H1 (cell line): Measurements from ENCODE around the gene ZC3H18.

Experiments used
- BRCA1 ChIP-seq: IDR thresholded peaks from 2 replicates; pipeline ENCODE4 v1.6.1; 2012; ENCODE audit warnings: low read depth, low read length, improper control_type of control experiment
- CBX8 ChIP-seq: fragments of 300-800, 300-1000 bp; sonication (generic); IDR thresholded peaks from 2 replicates; pipeline ENCODE4 v1.7.1; 2016; ENCODE audit warnings: low read depth, low read length, borderline replicate concordance
- CEBPB ChIP-seq: IDR thresholded peaks from 2 replicates; pipeline ENCODE4 v1.6.1; 2012; ENCODE audit warnings: low read depth, low read length
- CTCF ChIP-seq, 3 experiments: IDR thresholded peaks; 1 replicate in 2 of 3; 2 replicates in 1 of 3; pipeline versions ENCODE4 v1.5.1 to v1.6.1; 2011; ENCODE audit warnings: low read length in 3 of 3, mild to moderate bottlenecking in 3 of 3, inconsistent platforms in 2 of 3, low read depth in 1 of 3, moderate library complexity in 1 of 3; ENCODE audit not compliant: insufficient read depth in 1 of 3; ENCODE audit errors: control extremely low read depth in 1 of 3
- E2F6 ChIP-seq: IDR thresholded peaks from 2 replicates; pipeline ENCODE4 v1.6.1; 2012; ENCODE audit warnings: inconsistent platforms
- HDAC2 ChIP-seq, 2 experiments: fragments of 300-600 bp in 1 of 2; sonication (generic) in 1 of 2; IDR thresholded peaks; 2 replicates each; pipeline ENCODE4 v1.6.1; 2011 to 2012; ENCODE audit warnings: low read depth in 2 of 2, low read length in 2 of 2, mild to moderate bottlenecking in 2 of 2, moderate library complexity in 2 of 2, borderline replicate concordance in 1 of 2, inconsistent platforms in 1 of 2
- MAFK ChIP-seq: IDR thresholded peaks from 2 replicates; pipeline ENCODE4 v1.6.1; 2012; ENCODE audit warnings: low read depth, mild to moderate bottlenecking, improper control_type of control experiment, low read length
- MAX ChIP-seq: IDR thresholded peaks from 2 replicates; pipeline ENCODE4 v1.6.1; 2012; ENCODE audit warnings: inconsistent platforms
- NRF1 ChIP-seq: IDR thresholded peaks from 2 replicates; pipeline ENCODE4 v1.6.1; 2011; ENCODE audit warnings: mild to moderate bottlenecking, low read depth, low read length, improper control_type of control experiment
- POLR2A ChIP-seq, 2 experiments: IDR thresholded peaks; 1 replicate in 1 of 2; 2 replicates in 1 of 2; pipeline ENCODE4 v1.6.1; 2011; ENCODE audit warnings: low read depth in 2 of 2, low read length in 2 of 2, mild to moderate bottlenecking in 2 of 2; ENCODE audit errors: control extremely low read depth in 1 of 2
- SIN3A ChIP-seq, 2 experiments: IDR thresholded peaks in 1 of 2; conservative IDR thresholded peaks in 1 of 2; 2 replicates each; pipeline ENCODE4 v1.6.1; 2011 to 2012; ENCODE audit warnings: low read length in 2 of 2, improper control_type of control experiment in 1 of 2, low read depth in 1 of 2, mild to moderate bottlenecking in 1 of 2
- TAF1 ChIP-seq: IDR thresholded peaks from 2 replicates; pipeline ENCODE4 v1.6.1; 2011; ENCODE audit warnings: mild to moderate bottlenecking, low read depth, low read length
- YY1 ChIP-seq: IDR thresholded peaks from 2 replicates; pipeline ENCODE4 v1.6.1; 2011; ENCODE audit warnings: low read depth, mild to moderate bottlenecking, low read length

DNA sequence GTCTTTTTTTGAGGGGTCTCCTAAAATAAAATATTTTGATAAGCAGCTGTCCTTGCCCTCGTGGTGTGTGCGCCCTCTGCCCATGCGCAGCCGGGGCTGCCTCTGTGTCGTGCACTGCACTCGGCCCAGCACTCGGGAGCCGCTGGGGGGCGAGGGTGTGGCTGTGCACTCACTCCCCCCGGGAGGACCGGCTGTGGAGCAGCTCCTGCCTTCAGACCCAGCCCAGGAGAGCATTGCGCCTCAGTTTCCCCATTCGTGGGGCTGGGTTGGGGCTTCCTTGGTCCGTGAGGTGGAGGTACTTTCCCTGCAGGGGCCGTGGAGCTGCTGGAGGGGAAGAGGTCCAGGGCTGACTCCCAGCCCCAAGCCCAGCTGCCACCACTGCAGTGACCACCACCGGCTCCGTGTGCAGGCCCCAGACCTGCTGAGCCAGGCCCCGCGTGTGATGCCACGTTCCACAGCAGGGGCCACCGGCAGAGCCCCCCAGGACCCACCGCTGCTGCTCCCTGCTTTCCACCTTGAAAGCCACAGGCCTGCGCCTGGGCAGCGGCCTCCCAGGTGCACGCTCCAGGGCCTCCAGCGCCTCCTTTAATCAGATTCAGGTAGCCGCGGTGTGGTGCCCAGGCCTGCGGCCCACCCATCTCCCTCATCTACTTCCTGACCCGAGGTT lies 61.9 kb downstream of the ZC3H18 start:
- no peak for TF ChIP-seq CTCF (IDR thresholded peaks at IDR 0.05; ENCODE audit: control extremely low read depth in 1 of 3, insufficient read depth in 1 of 3, low read depth in 1 of 3, low read length in 3 of 3)
- TF ChIP-seq E2F6 = no peak
- no peak for TF ChIP-seq HDAC2 (IDR thresholded peaks at IDR 0.05; ENCODE audit: borderline replicate concordance in 1 of 2, low read depth in 2 of 2, low read length in 2 of 2)
- TF ChIP-seq CEBPB = no peak
- TF ChIP-seq YY1 = no peak
- no peak for TF ChIP-seq POLR2A (IDR thresholded peaks at IDR 0.05; ENCODE audit: control extremely low read depth in 1 of 2, low read depth in 2 of 2, low read length in 2 of 2)
- TF ChIP-seq MAFK = no peak
- no peak for TF ChIP-seq TAF1
- TF ChIP-seq NRF1 = no peak
- TF ChIP-seq SIN3A (conservative IDR thresholded peaks at IDR 0.05 in 1 of 2, IDR thresholded peaks at IDR 0.05 in 1 of 2; ENCODE audit: low read depth in 1 of 2, low read length in 2 of 2) = no peak
- no peak for TF ChIP-seq BRCA1
- no peak for TF ChIP-seq CBX8
- no peak for TF ChIP-seq MAX
